Coronary artery (tissue), 2 donors: ENCODE data around the gene NDST4.
A peak's percentile ranks its signal among the peaks of the same experiment; 100 is the strongest.

Experiments used
- DNase-seq: peaks from one replicate; pipeline ENCODE4 v3.0.0-alpha.2; 2017; ENCODE audit warnings: low spot score
- H3K27ac ChIP-seq, 2 donors: fragments of 200-600 bp; sonication (generic); one replicate each; pipeline ENCODE4 v1.5.1; 2016 to 2019
- H3K4me3 ChIP-seq: fragments of 200-600 bp; sonication (generic); 2 replicates; pipeline ENCODE4 v1.5.1; 2016; ENCODE audit warnings: mild to moderate bottlenecking, moderate library complexity
- TF ChIP-seq, protein P1 (sequence below): fragments of 200-600 bp; sonication (generic); IDR thresholded peaks from one replicate; pipeline ENCODE4 v1.5.1; 2019; ENCODE audit warnings: antibody characterized with exemption

Gene NDST4

DNA sequence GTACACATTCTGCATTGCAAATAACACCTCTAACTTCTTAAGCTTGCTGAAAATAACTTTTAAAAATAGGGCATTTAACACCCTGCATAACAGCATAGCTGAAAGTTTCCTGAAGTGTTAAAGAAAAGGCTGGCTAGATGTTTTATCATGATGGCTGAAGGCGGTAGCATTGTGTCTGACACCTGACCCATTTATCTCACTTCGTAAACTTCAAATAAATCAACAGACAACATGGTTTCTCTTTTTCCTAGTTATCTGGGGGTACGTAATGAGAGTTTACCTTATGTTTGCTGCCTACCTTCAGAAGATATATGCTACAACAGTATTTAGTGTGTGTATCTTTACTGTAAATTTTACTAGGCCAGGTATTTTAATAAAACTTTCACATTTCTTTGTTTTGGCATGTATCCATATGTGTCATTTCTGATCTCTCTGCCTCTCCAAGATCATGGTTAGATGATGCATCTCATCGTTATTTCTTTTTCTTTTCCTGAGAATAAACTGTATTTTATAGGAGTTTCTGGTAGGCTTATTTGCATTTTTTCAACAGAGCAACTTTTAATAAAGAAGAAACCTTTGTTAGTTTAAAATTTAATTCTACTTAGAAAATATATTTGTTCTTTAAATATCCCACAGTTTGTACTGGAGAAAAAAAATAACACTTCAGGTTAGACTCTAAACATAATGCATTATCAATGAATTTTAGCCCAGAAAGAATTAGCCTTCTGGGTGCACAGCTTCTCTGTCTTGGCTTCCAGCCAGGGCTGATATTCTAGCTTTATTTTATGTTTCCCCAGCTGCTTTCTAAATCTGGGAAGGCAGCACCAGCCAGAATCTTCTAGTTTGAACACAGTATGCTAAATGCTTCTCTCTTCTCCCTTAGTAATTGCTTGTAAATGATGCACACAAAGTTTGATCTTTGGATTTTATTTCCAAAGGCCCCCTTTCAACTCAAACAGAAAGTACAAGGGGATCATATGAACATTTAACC is 2.9 kb downstream of the NDST4 start:
- DNase-seq = no peak
- TF ChIP-seq, protein P1, sequence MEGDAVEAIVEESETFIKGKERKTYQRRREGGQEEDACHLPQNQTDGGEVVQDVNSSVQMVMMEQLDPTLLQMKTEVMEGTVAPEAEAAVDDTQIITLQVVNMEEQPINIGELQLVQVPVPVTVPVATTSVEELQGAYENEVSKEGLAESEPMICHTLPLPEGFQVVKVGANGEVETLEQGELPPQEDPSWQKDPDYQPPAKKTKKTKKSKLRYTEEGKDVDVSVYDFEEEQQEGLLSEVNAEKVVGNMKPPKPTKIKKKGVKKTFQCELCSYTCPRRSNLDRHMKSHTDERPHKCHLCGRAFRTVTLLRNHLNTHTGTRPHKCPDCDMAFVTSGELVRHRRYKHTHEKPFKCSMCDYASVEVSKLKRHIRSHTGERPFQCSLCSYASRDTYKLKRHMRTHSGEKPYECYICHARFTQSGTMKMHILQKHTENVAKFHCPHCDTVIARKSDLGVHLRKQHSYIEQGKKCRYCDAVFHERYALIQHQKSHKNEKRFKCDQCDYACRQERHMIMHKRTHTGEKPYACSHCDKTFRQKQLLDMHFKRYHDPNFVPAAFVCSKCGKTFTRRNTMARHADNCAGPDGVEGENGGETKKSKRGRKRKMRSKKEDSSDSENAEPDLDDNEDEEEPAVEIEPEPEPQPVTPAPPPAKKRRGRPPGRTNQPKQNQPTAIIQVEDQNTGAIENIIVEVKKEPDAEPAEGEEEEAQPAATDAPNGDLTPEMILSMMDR = no peak
- no peak overlapping the region for H3K27ac ChIP-seq
- no peak overlapping the region for H3K4me3 ChIP-seq

DNA sequence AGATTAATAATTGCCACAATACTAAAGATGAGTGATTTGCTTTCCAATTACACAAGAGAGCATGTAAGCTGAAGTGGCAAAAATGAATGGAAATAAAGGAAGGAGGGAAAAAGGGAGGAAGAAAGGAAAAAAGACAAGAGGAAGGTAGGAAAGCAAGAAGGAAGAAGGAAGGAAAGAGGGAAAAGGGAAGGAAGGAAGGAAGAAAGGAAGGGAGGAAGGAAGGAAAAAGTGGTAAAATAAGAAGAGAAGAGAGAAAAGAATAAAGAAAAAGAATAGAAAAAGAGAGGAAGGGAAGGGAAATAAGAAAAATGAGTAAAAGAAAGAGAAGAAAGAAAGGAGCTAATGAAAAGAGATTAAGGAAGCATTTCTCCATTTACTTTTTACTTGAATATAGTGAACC is 4.6 kb downstream of the NDST4 start:
- TF ChIP-seq, protein P1 = no peak
- H3K4me3 ChIP-seq = no peak overlapping the region
- DNase-seq = no peak
- no peak overlapping the region for H3K27ac ChIP-seq

DNA sequence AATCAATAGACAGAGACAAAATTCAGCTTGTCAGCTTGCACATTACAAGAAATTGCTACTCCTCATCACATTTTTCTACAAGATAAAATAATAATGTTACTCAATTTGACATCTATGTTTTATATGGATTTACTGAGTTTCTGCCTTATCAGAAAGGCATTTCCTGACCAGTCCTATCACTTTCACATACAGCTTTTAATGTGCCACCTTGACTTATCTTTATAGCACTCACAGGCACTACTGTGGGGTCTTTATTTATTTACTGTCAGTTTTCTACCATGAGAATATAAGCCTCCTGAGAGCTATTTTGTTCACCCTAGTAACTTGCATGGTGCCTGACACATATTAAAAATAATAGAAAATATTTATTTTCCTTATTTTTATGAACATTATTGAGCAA is 6.0 kb downstream of the NDST4 start:
- H3K27ac ChIP-seq = no peak overlapping the region
- no peak for DNase-seq
- TF ChIP-seq, protein P1 = no peak
- H3K4me3 ChIP-seq = no peak overlapping the region

DNA sequence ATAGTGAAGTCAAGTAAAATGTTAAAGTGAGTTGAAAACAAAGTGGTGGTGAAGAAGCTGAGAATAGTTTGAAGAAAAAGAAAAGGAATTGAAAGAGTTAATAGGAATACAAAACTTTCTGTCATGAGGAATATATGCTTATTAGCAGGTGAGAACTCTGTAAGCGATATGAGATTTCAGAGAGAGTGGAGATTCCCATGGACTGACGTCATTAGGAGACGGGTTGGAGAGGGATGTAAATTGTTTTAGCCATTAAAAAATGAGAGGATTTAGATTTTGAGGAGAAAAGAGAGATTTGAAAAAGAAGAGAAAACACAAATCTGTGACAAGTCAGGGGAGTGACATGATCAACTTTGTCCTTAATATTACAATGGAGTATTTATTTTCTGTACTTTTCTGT is 11.7 kb downstream of the NDST4 start:
- no peak overlapping the region for H3K4me3 ChIP-seq
- TF ChIP-seq, protein P1 = no peak
- H3K27ac ChIP-seq = no peak overlapping the region
- DNase-seq = no peak

DNA sequence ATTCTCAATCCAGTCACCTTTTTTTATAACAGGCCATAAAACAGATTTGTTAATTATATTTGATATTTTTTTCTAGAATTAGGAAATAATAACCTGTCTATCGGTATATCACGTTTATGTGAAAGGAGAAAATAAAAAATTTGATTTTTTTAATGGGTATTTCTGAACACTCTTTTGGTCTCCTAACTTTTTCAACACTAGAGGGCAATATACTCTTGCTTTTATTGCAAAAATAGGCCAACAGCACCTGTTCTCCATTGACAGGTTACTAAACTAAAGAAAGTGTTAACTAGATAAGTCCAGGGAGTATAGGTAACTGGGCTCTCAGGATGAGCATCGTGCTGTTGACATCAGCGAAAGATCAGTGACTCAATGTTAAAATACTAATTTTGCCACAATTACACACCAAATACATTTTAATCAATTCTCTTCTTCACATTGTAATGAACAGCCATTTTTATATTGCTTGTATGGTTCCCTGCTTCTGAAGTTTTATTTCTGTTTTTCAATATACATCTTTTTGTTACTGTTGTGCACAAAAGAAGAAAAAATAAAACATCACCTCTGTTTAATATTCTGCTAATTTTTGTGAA is 22.8 kb downstream of the NDST4 start:
- Histone ChIP-seq H3K27ac (no peak overlapping the region), H3K4me3 (no peak overlapping the region)
- TF ChIP-seq, protein P1 = peak; percentile 19
- DNase-seq = no peak

DNA sequence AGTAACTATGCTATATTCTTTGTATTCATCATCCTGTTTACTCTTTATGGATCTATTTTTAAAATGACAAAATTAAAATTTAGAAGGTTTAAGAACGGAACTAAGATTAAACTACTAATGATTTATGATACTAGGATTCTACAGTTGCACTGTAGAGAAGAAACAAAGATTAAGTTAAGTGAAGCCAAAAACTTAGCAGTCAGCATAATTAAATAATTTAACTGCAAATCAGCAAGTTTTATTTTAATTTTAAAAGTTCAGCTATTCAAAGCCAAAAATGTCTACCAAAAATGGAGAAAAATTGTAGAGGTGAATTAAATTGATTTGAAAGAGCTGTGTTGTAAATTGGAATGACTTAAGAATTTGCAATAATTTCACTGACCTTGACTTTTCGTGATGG is 30.8 kb downstream of the NDST4 start:
- Histone ChIP-seq H3K4me3 (no peak overlapping the region), H3K27ac (no peak overlapping the region)
- TF ChIP-seq, protein P1 = no peak
- no peak for DNase-seq
